ENCODE results near the gene TGFBR3. TPM values are rescaled to one million over a fixed set of nuclear protein-coding genes. Genes with fewer than 3 reads are reported as not detected.

TGFBR3 gene
- total RNA-seq, 1 donor = 32.2 TPM

- H3K27ac ChIP-seq (ENCODE audit: low read depth, low read length) = no peak overlapping the region
- peaks cover 10% of the 10 kb centered on the region for H3K4me1 ChIP-seq (ENCODE audit: insufficient read depth, low read length)
- H3K4me2 ChIP-seq (ENCODE audit: insufficient read depth, low read length) = no peak overlapping the region
- no peaks in the 10 kb centered on the region for H3K27me3 ChIP-seq (ENCODE audit: insufficient read depth, low read length)
- no peak for DNase-seq (ENCODE audit: insufficient read length, low spot score, missing footprints)
- H2AFZ ChIP-seq (ENCODE audit: low read length) = no peak overlapping the region
- no peak for TF ChIP-seq CTCF (IDR thresholded peaks at IDR 0.05; ENCODE audit: extremely low read depth, low read depth, low read length)
- peaks cover 4% of the 10 kb centered on the region for H3K36me3 ChIP-seq (ENCODE audit: insufficient read depth, low read length)
- H4K20me1 ChIP-seq (ENCODE audit: insufficient read depth, low read length) = no peaks in the 10 kb centered on the region
- H3K9me3 ChIP-seq (ENCODE audit: low read depth, low read length) = no peaks in the 10 kb centered on the region
- H3K4me3 ChIP-seq (ENCODE audit: insufficient read depth, low read length) = no peak overlapping the region
- H3K79me2 ChIP-seq (ENCODE audit: insufficient read depth, low read length) = no peaks in the 10 kb centered on the region
These were observed 173.6 kb downstream of the TGFBR3 start for GRCh38 chr1:91712393-91712792.

DNA sequence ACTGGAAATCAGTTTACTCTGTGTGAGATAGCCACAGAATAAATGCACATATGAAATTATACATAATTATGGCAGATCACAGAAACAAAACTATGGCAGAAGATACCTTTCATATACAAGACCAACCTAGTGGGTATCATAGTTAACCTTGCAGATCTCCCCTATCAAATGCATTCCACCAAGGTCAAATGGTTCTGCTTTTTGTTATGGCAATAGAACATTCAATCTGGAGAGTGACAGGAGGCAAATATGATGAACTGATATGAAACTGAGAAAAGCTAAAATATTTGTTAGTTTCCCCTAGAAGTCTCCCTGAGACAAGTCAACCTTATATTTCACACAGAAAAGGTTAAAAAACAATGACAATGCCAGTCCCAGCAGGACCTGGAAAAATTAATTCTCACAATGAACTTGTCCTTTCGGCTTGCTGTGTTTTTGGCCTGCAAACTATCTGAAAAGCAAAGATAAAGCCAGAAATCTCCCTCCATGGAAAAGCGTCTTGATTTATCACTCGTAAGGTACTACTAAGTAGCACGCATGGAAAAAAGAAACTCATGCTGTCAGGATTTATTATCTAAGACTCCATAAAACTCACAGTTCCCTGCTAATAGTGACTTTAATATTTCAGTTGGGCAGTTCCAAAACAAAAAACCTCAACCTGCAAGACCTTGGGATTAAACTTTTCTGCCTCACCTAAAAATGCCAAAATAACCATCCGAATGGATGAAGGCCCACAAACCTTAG lies 174.3 kb downstream of the TGFBR3 start:
- Histone ChIP-seq H3K4me1 (ENCODE audit: insufficient read depth, low read length) (peaks cover 10% of the 10 kb centered on the region), H4K20me1 (ENCODE audit: insufficient read depth, low read length) (no peaks in the 10 kb centered on the region), H3K36me3 (ENCODE audit: insufficient read depth, low read length) (peaks cover 4% of the 10 kb centered on the region), H3K79me2 (ENCODE audit: insufficient read depth, low read length) (no peaks in the 10 kb centered on the region), H3K9me3 (ENCODE audit: low read depth, low read length) (no peaks in the 10 kb centered on the region), H3K27me3 (ENCODE audit: insufficient read depth, low read length) (no peaks in the 10 kb centered on the region), H3K4me3 (ENCODE audit: insufficient read depth, low read length) (no peak overlapping the region), H3K4me2 (ENCODE audit: insufficient read depth, low read length) (no peak overlapping the region), H2AFZ (ENCODE audit: low read length) (no peak overlapping the region), H3K27ac (ENCODE audit: low read depth, low read length) (no peak overlapping the region)
- no peak for TF ChIP-seq CTCF (IDR thresholded peaks at IDR 0.05; ENCODE audit: extremely low read depth, low read depth, low read length)
- DNase-seq (ENCODE audit: insufficient read length, low spot score, missing footprints) = no peak

- TF ChIP-seq CTCF (IDR thresholded peaks at IDR 0.05; ENCODE audit: extremely low read depth, low read depth, low read length) = no peak
- no peaks in the 10 kb centered on the region for H4K20me1 ChIP-seq (ENCODE audit: insufficient read depth, low read length)
- DNase-seq (ENCODE audit: insufficient read length, low spot score, missing footprints) = no peak
- no peaks in the 10 kb centered on the region for H3K27me3 ChIP-seq (ENCODE audit: insufficient read depth, low read length)
- no peaks in the 10 kb centered on the region for H3K9me3 ChIP-seq (ENCODE audit: low read depth, low read length)
- H3K27ac ChIP-seq (ENCODE audit: low read depth, low read length) = no peak overlapping the region
- no peak overlapping the region for H2AFZ ChIP-seq (ENCODE audit: low read length)
- H3K4me2 ChIP-seq (ENCODE audit: insufficient read depth, low read length) = no peak overlapping the region
- H3K4me3 ChIP-seq (ENCODE audit: insufficient read depth, low read length) = no peak overlapping the region
- H3K79me2 ChIP-seq (ENCODE audit: insufficient read depth, low read length) = no peaks in the 10 kb centered on the region
- peaks cover 4% of the 10 kb centered on the region for H3K36me3 ChIP-seq (ENCODE audit: insufficient read depth, low read length)
- H3K4me1 ChIP-seq (ENCODE audit: insufficient read depth, low read length) = peaks cover 10% of the 10 kb centered on the region
These were observed 175.7 kb downstream of the TGFBR3 start for GRCh38 chr1:91710261-91710660.

DNA sequence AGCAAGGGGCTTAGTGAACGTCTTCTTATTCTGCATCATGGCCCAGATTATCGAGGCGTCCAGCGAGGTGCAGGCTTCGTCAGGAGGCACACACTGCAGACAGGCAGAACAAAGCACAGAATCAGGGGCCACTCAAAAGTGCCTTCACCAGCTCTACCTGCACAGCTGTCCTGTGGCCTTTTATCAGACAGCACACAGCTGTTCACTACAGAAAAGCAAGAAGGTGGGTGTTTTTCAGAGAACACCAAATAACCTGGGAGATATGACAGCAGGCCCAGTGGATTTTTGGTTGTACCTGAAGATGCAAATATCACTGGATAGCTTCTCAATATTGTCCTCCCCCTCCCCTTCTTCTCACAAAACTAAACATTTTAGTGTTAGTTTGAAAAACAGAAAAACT lies 177.3 kb downstream of the TGFBR3 start:
- Histone ChIP-seq H3K27ac (ENCODE audit: low read depth, low read length) (no peak overlapping the region), H3K4me1 (ENCODE audit: insufficient read depth, low read length) (peaks cover 9% of the 10 kb centered on the region), H3K4me3 (ENCODE audit: insufficient read depth, low read length) (no peak overlapping the region), H2AFZ (ENCODE audit: low read length) (no peak overlapping the region), H3K36me3 (ENCODE audit: insufficient read depth, low read length) (peaks cover 4% of the 10 kb centered on the region), H3K4me2 (ENCODE audit: insufficient read depth, low read length) (no peak overlapping the region), H4K20me1 (ENCODE audit: insufficient read depth, low read length) (no peaks in the 10 kb centered on the region), H3K79me2 (ENCODE audit: insufficient read depth, low read length) (no peaks in the 10 kb centered on the region), H3K27me3 (ENCODE audit: insufficient read depth, low read length) (no peaks in the 10 kb centered on the region), H3K9me3 (ENCODE audit: low read depth, low read length) (no peaks in the 10 kb centered on the region)
- TF ChIP-seq CTCF (IDR thresholded peaks at IDR 0.05; ENCODE audit: extremely low read depth, low read depth, low read length) = no peak
- DNase-seq (ENCODE audit: insufficient read length, low spot score, missing footprints) = no peak
